ENCODE data around the gene SAG.

Gene SAG

DNA sequence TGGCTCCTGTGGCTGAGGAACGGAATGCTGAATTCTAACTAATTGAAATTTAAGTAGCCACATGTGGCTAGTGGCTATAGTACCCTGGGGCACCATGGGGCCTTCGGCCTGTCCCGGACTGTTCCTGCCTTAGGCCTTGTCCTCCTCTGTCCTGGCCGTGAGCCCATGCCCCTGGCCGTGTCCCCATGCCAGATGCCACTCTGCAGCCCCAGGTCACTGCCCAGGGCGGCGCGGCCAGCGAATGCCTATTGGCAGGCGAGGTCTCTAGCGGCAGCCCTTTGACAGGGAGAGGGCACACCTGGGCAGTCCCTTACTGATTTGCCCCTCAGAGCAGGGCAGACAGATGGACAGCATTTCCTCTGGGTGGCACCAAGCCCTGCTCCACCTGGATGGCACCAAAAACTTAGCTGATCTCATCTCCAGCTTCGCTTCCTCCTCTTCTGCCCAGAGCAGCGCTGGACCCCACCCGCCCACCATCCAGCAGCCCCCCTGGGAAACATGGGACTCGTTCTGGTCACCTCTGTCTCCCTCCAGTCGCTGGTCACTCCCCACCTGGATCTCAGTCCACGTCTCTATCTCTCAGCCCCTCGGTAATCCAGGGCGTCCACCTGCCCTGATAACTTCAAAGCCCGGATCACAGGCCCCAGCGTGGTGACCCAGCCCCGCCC, 45.6 kb downstream of the SAG start:
- Histone ChIP-seq H3K9me3 (ENCODE audit: insufficient read depth, low read length) (no peaks in the 10 kb centered on the region), H3K79me2 (ENCODE audit: low read length) (peaks cover 24% of the 10 kb centered on the region), H3K27ac (ENCODE audit: low read length) (no peak overlapping the region), H3K27me3 (ENCODE audit: low read depth, low read length) (no peaks in the 10 kb centered on the region), H4K20me1 (ENCODE audit: insufficient read depth, low read length) (peaks cover 6% of the 10 kb centered on the region; the same call in 1 of the 2 replicates), H3K9ac (ENCODE audit: low read length) (peak overlapping the region; percentile 62), H2AFZ (ENCODE audit: low read depth, low read length) (peak overlapping the region; percentile 92), H3K36me3 (replicated peaks; ENCODE audit: low read depth, low read length) (peaks cover 4% of the 10 kb centered on the region), H3K4me1 (ENCODE audit: low read length) (peaks cover 18% of the 10 kb centered on the region), H3K4me3 (ENCODE audit: low read length) (peak overlapping the region; percentile 80), H3K4me2 (ENCODE audit: low read length) (peak overlapping the region; percentile 83)
- TF ChIP-seq CTCF (IDR thresholded peaks at IDR 0.05; ENCODE audit: low read depth, low read length) (no peak), EZH2phosphoT487 (IDR thresholded peaks at IDR 0.05; ENCODE audit: low read depth) (no peak)

GRCh38 chr2:233353769-233354499, 46.3 kb downstream of the SAG start, which contains the start of gene DGKD:
Gene DGKD, plus strand, starts transcription at chr2:233354494. Its CDS starts 25 bp downstream, at chr2:233354519.
- no peaks in the 10 kb centered on the region for H3K27me3 ChIP-seq (ENCODE audit: low read depth, low read length)
- no peaks in the 10 kb centered on the region for H3K9me3 ChIP-seq (ENCODE audit: insufficient read depth, low read length)
- peak within 1 kb of the TSS; percentile 39 for H3K27ac ChIP-seq (ENCODE audit: low read length)
- H3K4me1 ChIP-seq (ENCODE audit: low read length), result peaks cover 16% of the 10 kb centered on the region
- peak within 1 kb of the TSS; percentile 98 for H3K4me2 ChIP-seq (ENCODE audit: low read length)
- peaks cover 4% of the 10 kb centered on the region for H3K36me3 ChIP-seq (replicated peaks; ENCODE audit: low read depth, low read length)
- H3K9ac ChIP-seq (ENCODE audit: low read length), result peak within 1 kb of the TSS; percentile 62
- peak within 1 kb of the TSS; percentile 92 for H2AFZ ChIP-seq (ENCODE audit: low read depth, low read length)
- peaks cover 6% of the 10 kb centered on the region; the same call in 1 of the 2 replicates for H4K20me1 ChIP-seq (ENCODE audit: insufficient read depth, low read length)
- TF ChIP-seq CTCF (IDR thresholded peaks at IDR 0.05; ENCODE audit: low read depth, low read length) (0 out of 2 replicates have a peak, but pooled peaks have one; percentile 16), EZH2phosphoT487 (IDR thresholded peaks at IDR 0.05; ENCODE audit: low read depth) (no peak)
- H3K79me2 ChIP-seq (ENCODE audit: low read length), result peaks cover 31% of the 10 kb centered on the region
- H3K4me3 ChIP-seq (ENCODE audit: low read length), result peak within 1 kb of the TSS; percentile 97

DNA sequence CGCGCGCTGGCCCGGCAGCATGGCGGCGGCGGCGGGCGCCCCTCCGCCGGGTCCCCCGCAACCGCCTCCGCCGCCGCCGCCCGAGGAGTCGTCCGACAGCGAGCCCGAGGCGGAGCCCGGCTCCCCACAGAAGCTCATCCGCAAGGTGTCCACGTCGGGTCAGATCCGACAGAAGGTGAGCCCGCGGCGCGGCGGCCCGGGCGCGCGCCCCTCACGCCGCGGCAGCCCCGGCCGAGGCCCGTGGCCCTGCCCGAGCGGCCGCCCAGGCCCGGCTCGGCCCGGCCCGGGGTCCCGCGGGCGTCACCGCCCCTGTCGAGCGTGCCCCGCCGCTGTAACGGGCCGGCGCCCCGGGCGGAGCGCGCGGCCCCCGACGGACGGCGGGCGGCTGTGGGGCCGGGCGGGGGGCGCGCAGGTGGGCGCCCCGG, 46.9 kb downstream of the SAG start:
- Histone ChIP-seq H3K4me1 (ENCODE audit: low read length) (peaks cover 10% of the 10 kb centered on the region), H3K4me3 (ENCODE audit: low read length) (peak overlapping the region; percentile 97), H3K9me3 (ENCODE audit: insufficient read depth, low read length) (no peaks in the 10 kb centered on the region), H3K27me3 (ENCODE audit: low read depth, low read length) (no peaks in the 10 kb centered on the region), H3K9ac (ENCODE audit: low read length) (peak overlapping the region; percentile 46; the same call in 1 of the 2 replicates), H3K4me2 (ENCODE audit: low read length) (peak overlapping the region; percentile 98; the same call in 1 of the 2 replicates), H4K20me1 (ENCODE audit: insufficient read depth, low read length) (peaks cover 6% of the 10 kb centered on the region; the same call in 1 of the 2 replicates), H3K79me2 (ENCODE audit: low read length) (peaks cover 34% of the 10 kb centered on the region), H3K27ac (ENCODE audit: low read length) (no peak overlapping the region), H3K36me3 (replicated peaks; ENCODE audit: low read depth, low read length) (peaks cover 4% of the 10 kb centered on the region), H2AFZ (ENCODE audit: low read depth, low read length) (no peak overlapping the region)
- TF ChIP-seq CTCF (IDR thresholded peaks at IDR 0.05; ENCODE audit: low read depth, low read length) (no peak), EZH2phosphoT487 (IDR thresholded peaks at IDR 0.05; ENCODE audit: low read depth) (no peak)
